LNCaP clone FGC (cell line): Measurements from ENCODE around the gene CRIP2.

ENCODE experiments used
- DNase-seq: peaks from one replicate; pipeline ENCODE4 v3.0.0-alpha.2; 2011; ENCODE audit warnings: low read depth
- H3K4me3 ChIP-seq: 2 replicates; pipeline ENCODE4 v1.5.1; 2011; ENCODE audit warnings: mild to moderate bottlenecking, low read depth, low read length, control low read depth
- TF ChIP-seq, protein P1 (sequence below): IDR thresholded peaks from 2 replicates; pipeline ENCODE4 v1.5.1; 2012; ENCODE audit warnings: mild to moderate bottlenecking; ENCODE audit not compliant: control insufficient read depth, insufficient read depth; ENCODE audit errors: extremely low read depth

Gene CRIP2

DNA sequence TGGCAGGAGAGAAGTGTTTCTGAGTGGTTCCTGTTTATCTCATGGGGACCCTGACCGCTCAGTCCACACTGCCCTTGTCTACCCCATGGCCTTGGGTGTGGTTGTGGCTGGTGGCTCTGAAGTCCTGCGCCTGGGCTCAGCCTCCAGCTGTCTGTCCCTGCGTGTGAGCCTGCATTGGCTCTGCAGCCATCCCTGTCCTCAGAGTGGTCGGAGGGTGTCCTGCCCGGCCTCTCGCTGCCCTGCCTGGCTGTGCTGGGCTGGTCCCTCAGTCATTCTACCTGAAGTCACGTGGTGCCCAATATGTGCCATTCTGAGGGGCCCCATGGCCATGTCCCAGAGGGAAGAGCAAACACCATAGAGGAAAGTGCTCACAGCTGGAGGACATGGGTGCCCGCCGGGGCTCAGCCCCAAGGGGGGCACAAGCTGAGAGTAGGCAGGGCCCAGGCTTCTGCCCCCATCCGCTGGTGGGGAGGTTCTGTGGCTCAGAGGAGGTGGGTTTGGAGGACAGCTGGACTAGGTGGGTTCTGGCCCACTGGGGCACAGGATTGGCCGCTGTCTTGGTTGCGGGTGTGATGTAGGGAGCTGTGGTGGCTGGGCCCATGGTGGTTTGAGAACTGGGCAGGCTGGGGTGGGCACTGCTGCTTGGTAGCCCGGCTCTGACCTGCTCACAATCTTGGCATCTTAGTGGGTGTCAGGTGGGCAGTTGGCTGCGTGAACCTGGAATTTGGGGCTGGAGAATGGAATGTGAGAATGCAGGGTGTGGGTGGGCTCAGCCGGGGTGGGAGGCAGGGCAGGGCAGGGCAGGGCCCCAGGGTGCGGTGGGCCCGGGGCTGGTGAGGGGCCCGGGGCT is 28.1 kb downstream of the CRIP2 start:
- no peak overlapping the region for H3K4me3 ChIP-seq
- TF ChIP-seq, protein P1, sequence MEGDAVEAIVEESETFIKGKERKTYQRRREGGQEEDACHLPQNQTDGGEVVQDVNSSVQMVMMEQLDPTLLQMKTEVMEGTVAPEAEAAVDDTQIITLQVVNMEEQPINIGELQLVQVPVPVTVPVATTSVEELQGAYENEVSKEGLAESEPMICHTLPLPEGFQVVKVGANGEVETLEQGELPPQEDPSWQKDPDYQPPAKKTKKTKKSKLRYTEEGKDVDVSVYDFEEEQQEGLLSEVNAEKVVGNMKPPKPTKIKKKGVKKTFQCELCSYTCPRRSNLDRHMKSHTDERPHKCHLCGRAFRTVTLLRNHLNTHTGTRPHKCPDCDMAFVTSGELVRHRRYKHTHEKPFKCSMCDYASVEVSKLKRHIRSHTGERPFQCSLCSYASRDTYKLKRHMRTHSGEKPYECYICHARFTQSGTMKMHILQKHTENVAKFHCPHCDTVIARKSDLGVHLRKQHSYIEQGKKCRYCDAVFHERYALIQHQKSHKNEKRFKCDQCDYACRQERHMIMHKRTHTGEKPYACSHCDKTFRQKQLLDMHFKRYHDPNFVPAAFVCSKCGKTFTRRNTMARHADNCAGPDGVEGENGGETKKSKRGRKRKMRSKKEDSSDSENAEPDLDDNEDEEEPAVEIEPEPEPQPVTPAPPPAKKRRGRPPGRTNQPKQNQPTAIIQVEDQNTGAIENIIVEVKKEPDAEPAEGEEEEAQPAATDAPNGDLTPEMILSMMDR = no peak
- no peak for DNase-seq

DNA sequence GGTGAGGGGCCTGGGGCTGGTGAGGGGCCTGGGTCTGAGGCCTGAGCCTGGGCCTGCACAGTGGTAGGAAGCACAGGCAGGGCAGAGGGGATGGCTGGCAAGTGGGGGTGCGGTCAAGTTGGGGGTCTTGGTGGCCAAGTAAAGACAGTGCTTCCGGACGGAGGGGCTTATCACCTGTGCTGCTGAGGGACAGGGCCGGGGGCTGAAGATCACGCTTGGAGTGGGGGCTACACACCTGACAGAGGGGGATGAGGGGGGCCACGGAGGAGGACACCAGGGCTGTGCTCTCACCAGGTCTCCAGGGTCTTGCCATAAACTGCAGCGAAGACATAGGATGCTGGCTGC is 28.6 kb downstream of the CRIP2 start:
- DNase-seq = no peak
- H3K4me3 ChIP-seq = no peak overlapping the region
- TF ChIP-seq, protein P1 = no peak

DNA sequence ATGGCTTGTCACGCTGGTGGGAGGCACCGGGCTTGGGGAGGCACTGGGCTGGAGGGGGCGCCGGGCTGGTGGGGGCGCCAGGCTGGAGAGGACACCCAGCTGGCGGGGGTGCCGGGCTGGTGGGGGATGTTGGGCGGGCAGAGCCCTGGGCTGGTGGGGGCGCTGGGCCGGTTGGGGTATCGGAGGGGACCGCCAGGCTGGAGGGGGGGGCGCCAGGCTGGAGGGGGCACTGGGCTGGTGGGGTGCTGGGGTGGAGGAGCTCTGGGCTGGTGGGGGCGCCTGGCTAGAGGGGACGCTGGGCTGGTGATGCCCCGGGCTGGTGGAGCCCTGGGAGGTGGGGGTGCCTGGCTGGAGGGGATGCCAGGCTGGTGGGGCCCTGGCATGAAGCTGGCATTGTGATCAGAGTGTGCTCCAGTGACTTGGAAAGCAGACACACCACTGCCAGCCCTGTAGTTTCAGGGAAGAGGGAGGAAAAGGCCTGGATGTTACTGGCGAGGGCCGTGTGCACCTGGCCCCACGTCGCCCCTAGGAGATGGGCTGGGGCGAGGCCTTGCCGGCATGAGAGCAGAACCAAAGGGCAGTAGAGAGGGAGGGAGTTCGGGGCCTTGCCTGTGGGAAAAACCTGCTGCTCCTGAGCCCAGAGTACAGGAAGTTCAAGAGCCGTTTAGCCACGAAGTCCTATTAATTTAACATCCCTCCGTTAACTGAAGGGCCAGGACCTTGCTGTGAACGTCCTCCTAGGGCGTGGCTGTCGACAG is 29.5 kb downstream of the CRIP2 start:
- H3K4me3 ChIP-seq = no peak overlapping the region
- TF ChIP-seq, protein P1 = no peak
- DNase-seq = no peak

DNA sequence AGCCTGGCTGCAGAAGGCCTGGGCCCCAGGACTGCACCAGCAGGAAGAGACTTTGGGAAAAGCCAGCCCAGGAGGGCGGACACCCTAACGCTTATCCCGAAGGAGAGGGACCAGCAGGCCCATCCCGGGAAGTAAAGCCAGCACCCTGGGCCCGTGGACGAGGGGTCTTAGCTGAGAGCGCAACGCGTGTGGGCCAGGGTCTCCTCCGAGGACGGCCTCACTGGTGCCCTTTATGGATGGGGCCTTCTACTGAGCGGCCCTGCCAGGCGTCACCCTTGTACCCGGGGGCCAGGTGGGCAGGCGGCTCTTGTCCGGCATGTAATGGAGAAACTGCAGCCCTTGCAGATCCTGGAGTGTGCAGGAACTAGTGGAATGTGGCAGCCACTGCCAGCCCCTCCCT is 30.5 kb downstream of the CRIP2 start:
- no peak overlapping the region for H3K4me3 ChIP-seq
- no peak for DNase-seq
- TF ChIP-seq, protein P1 = no peak

DNA sequence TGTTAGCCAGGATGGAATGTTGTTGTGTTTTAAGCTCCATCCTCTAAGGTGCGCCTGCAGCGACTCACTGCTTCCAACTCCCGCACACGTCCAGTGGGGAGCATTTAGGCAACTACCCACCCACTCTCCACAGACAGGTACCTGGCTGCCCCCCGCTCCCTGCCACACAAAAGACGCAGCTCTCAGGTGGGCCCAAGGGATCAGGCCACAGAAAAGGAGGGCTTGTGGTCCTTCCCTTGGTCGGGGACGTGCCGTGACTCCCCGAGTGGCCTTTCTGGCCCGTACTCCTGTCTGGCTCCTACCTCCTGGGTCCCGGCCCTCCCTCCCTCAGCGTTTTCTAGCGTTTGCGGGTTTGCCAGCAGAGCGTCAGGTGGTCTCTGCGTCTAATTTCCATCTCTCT is 32.6 kb downstream of the CRIP2 start:
- no peak overlapping the region for H3K4me3 ChIP-seq
- TF ChIP-seq, protein P1 = no peak
- no peak for DNase-seq

DNA sequence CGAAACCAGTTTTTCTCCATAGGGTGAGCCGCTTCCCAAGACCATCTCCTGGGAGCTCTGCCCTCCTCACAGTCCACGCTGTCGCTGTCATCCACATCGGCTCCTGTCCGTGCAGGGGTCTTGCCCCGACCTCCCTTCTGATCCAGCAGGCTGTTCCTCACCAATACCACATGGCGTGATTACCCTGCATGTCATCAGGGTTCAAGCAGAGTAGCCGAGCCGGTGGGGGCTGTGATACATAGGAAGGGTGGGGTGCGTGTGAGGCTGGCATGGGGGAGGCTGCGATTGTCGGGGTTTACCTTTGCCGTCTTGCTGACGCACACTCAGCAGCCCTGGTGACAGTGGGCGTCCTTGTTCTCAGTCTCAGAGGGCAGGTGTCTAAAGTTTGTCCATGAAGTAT is 33.4 kb downstream of the CRIP2 start:
- no peak for DNase-seq
- TF ChIP-seq, protein P1 = no peak

DNA sequence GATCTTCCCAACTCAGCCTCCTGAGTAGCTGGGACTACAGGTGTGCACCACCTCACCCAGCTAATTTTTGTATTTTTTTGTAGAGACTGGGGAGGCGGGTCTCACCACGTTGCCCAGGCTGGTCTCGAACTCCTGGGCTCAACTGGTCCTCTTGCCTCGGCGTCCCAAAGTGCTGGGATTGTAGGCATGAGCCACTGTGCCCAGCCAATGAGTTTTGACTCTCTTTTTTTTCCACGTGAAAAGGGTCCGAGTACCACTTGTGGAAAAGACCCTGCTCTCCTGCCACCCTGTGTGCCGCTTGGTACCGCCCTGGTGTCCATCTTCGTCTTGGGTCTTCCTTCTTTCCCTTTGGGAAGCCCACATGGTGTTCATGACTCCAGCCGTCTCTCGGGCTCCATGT is 34.0 kb downstream of the CRIP2 start:
- H3K4me3 ChIP-seq = no peak overlapping the region
- TF ChIP-seq, protein P1 = no peak
- DNase-seq = no peak

More for the DNA sequence above, 33.4 kb downstream of the CRIP2 start:
- no peak overlapping the region for H3K4me3 ChIP-seq
